Measurements from ENCODE around the gene FBXO47.

- no peak for TF ChIP-seq CTCF (IDR thresholded peaks at IDR 0.05)
- no peak for TF ChIP-seq POLR2A (IDR thresholded peaks at IDR 0.05)
These were observed 68.3 kb downstream of the FBXO47 start for GRCh38 chr17:38898812-38899348.

Data from testis (tissue), 2 donors.